Natural killer cell (primary cell): Measurements from ENCODE around the gene CD163. TPM values are rescaled to one million over a fixed set of nuclear protein-coding genes. Genes with fewer than 3 reads are reported as not detected.

Source experiments
- ATAC-seq, 3 donors: fragments of 150-1000 bp in 2 of 3; fragments of 200-7000 bp in 1 of 3; cut with Tn5 transposase; 1 replicate in 1 of 3; 2 replicates in 2 of 3; pipeline ENCODE4 v1.10.0; 2021; ENCODE audit warnings: mild to moderate bottlenecking in 2 of 3, moderate library complexity in 2 of 3
- DNase-seq, 2 donors: peaks; one replicate each; pipeline versions ENCODE4 v3.0.0 to v3.0.0-alpha.2; 2013 to 2021; ENCODE audit warnings: mixed read lengths in 1 of 2
- H3K27ac ChIP-seq: one replicate; pipeline ENCODE4 v1.5.1; 2013; ENCODE audit warnings: mild to moderate bottlenecking, low read length
- H3K27me3 ChIP-seq: one replicate; pipeline ENCODE4 v1.6.1; 2013; ENCODE audit warnings: low read length; ENCODE audit not compliant: control insufficient read depth, insufficient read depth
- H3K36me3 ChIP-seq: one replicate; pipeline ENCODE4 v1.6.1; 2013; ENCODE audit warnings: low read length; ENCODE audit not compliant: control insufficient read depth, insufficient read depth
- H3K4me1 ChIP-seq: one replicate; pipeline ENCODE4 v1.6.1; 2013; ENCODE audit warnings: low read length; ENCODE audit not compliant: control insufficient read depth, insufficient read depth
- H3K4me3 ChIP-seq: one replicate; pipeline ENCODE4 v1.5.1; 2013; ENCODE audit warnings: low read length
- H3K9me3 ChIP-seq: one replicate; pipeline ENCODE4 v1.6.1; 2013; ENCODE audit warnings: low read length; ENCODE audit not compliant: control insufficient read depth, insufficient read depth
- H3K27ac Mint-ChIP-seq, 2 donors: one replicate each; pipeline ENCODE4 v1.8.0; 2022; ENCODE audit warnings: mild to moderate bottlenecking in 2 of 2, mixed read lengths in 2 of 2, moderate library complexity in 1 of 2
- H3K27me3 Mint-ChIP-seq, 2 donors: one replicate each; pipeline ENCODE4 v1.8.0; 2022; ENCODE audit warnings: low read depth in 2 of 2, mixed read lengths in 2 of 2
- H3K36me3 Mint-ChIP-seq: one replicate; pipeline ENCODE4 v1.8.0; 2022; ENCODE audit warnings: mixed read lengths
- H3K4me1 Mint-ChIP-seq, 2 donors: one replicate each; pipeline ENCODE4 v1.8.0; 2022; ENCODE audit warnings: mixed read lengths in 2 of 2
- H3K4me3 Mint-ChIP-seq: one replicate; pipeline ENCODE4 v1.8.0; 2022; ENCODE audit warnings: mild to moderate bottlenecking, moderate library complexity, mixed read lengths
- H3K9me3 Mint-ChIP-seq, 2 donors: one replicate each; pipeline ENCODE4 v1.8.0; 2022; ENCODE audit warnings: mixed read lengths in 2 of 2
- CTCF ChIP-seq: fragments of 200-600 bp; IDR thresholded peaks from one replicate; pipeline ENCODE4 v1.8.0; 2022; ENCODE audit warnings: antibody characterized with exemption
- WGBS: methylation state at CpG from one replicate; pipeline ENCODE4 v1.1.7; 2013; ENCODE audit warnings: missing lambda C conversion rate; ENCODE audit not compliant: insufficient coverage; 5-methylcytosine and 5-hydroxymethylcytosine counted together
- intact Hi-C: fragments of 100-400 bp; cut with micrococcal nuclease; formaldehyde crosslinking; loops from one replicate; pipeline ENCODE4 v1.14.2; 2022
- total RNA-seq, 4 donors: library from RNA; stranded (reverse); fragments of 120-200 nt in 1 of 4; gene quantifications; one replicate each; pipeline versions ENCODE4 v1.2.3 to v1.2.4, GENCODE V29; 2013 to 2022

Gene CD163
- total RNA-seq, 3 donors from 2014 or later (not counting 1 experiment from before 2014, with no cell fraction given), result 0.45 to 2.9 (median 2.1) TPM

DNA sequence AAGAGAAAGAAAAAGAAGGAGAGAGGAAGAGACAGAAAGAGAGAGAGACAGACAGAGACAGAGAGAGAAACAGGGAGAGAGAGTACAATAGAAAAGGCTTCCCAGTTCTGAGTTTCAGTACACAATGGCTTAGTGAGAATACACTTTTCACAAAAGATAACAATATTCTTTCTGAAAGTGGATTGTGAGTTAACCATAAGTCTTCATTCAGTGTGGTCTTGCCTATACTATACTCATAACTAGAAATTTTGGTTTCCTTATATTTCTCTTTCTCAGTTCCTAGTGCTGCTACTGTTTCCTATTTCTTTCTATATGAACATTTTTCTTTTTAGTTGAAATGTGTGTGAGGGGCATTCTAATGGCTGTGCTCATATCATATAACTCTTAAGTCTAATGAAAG is 68.9 kb downstream of the CD163 start:
- Histone ChIP-seq H3K4me3 (no peak overlapping the region), H3K4me1 (no peaks in the 10 kb centered on the region), H3K27ac (no peak overlapping the region), H3K9me3 (no peaks in the 10 kb centered on the region), H3K36me3 (no peaks in the 10 kb centered on the region), H3K27me3 (no peaks in the 10 kb centered on the region)
- no peak overlapping the region for H3K4me3 Mint-ChIP-seq
- peaks cover 12 to 19% of the 10 kb centered on the region in 2 donors for H3K27me3 Mint-ChIP-seq
- intact Hi-C loops, result no loop called here
- DNase-seq, result no peak
- no peaks in the 10 kb centered on the region for H3K36me3 Mint-ChIP-seq
- H3K4me1 Mint-ChIP-seq, result peaks cover under 1 to 3% of the 10 kb centered on the region in 2 donors
- no peaks in the 10 kb centered on the region for H3K9me3 Mint-ChIP-seq
- TF ChIP-seq CTCF, result no peak
- no peak overlapping the region for H3K27ac Mint-ChIP-seq
- ATAC-seq, result no peak

GRCh38 chr12:7433276-7433822 is 70.2 kb downstream of the CD163 start:
- Histone ChIP-seq H3K27me3 (peaks cover 2% of the 10 kb centered on the region), H3K27ac (no peak overlapping the region), H3K36me3 (no peaks in the 10 kb centered on the region), H3K4me1 (no peaks in the 10 kb centered on the region), H3K9me3 (no peaks in the 10 kb centered on the region), H3K4me3 (no peak overlapping the region)
- intact Hi-C loops, result no loop called here
- Mint-ChIP-seq H3K9me3 (no peaks in the 10 kb centered on the region), H3K4me1 (no peaks in the 10 kb centered on the region), H3K36me3 (no peaks in the 10 kb centered on the region), H3K27ac (no peak overlapping the region), H3K27me3 (peaks cover 6 to 8% of the 10 kb centered on the region in 2 donors), H3K4me3 (no peak overlapping the region)
- ATAC-seq (no peak), DNase-seq (no peak)
- 85% methylated on average over 5 of the region's 6 CpGs for WGBS
- TF ChIP-seq CTCF, result no peak

GRCh38 chr12:7431993-7432685 is 71.4 kb downstream of the CD163 start:
- H3K4me3 ChIP-seq, result no peak overlapping the region
- H3K36me3 ChIP-seq, result no peaks in the 10 kb centered on the region
- H3K36me3 Mint-ChIP-seq, result no peaks in the 10 kb centered on the region
- H3K9me3 Mint-ChIP-seq, result no peaks in the 10 kb centered on the region
- H3K4me1 ChIP-seq, result no peaks in the 10 kb centered on the region
- TF ChIP-seq CTCF, result no peak
- no peaks in the 10 kb centered on the region for H3K9me3 ChIP-seq
- no peak overlapping the region for H3K27ac Mint-ChIP-seq
- no peak overlapping the region for H3K27ac ChIP-seq
- WGBS, result 93% methylated on average over 5 of the region's 5 CpGs
- DNase-seq (no peak), ATAC-seq (no peak)
- no peaks in the 10 kb centered on the region for H3K4me1 Mint-ChIP-seq
- intact Hi-C loops, result no loop called here
- peaks cover 6 to 8% of the 10 kb centered on the region in 2 donors for H3K27me3 Mint-ChIP-seq
- H3K27me3 ChIP-seq, result peaks cover 2% of the 10 kb centered on the region
- H3K4me3 Mint-ChIP-seq, result no peak overlapping the region

Other genes starting within 250 kb of the CD163 start
- not detected for gene ACSM4, start 199.7 kb downstream of the CD163 start, total RNA-seq
- gene CD163L1, start 59.6 kb downstream of the CD163 start, total RNA-seq, result under 1 TPM in 1 of 3 donors, not detected in 2; 0.34 TPM
- not detected for gene APOBEC1, start 162.1 kb upstream of the CD163 start, total RNA-seq
- not detected for gene GDF3, start 192.0 kb upstream of the CD163 start, total RNA-seq
- gene DPPA3, start 207.7 kb upstream of the CD163 start, total RNA-seq, result not detected
- under 1 TPM in 1 of 3 donors, not detected in 2; 0.54 TPM for gene CLEC4C, start 243.6 kb upstream of the CD163 start, total RNA-seq